RWPE2 (cell line): ENCODE measurements around the gene WDR48.

ENCODE experiments used
- ATAC-seq: fragments of 200-7000 bp; cut with Tn5 transposase; 3 replicates; pipeline ENCODE4 v1.9.1; 2021; ENCODE audit warnings: low read depth
- DNase-seq: peaks from one replicate; pipeline ENCODE4 v3.0.0-alpha.2; 2020; ENCODE audit warnings: low spot score
- H3K27ac ChIP-seq: fragments of 450-650 bp; 2 replicates; pipeline ENCODE4 v1.5.1; 2017; ENCODE audit warnings: mild to moderate bottlenecking; ENCODE audit not compliant: poor library complexity, severe bottlenecking
- H3K27me3 ChIP-seq: fragments of 250-450 bp; sonication (Bioruptor Pico); 2 replicates; pipeline ENCODE4 v1.5.1; 2021; ENCODE audit warnings: mild to moderate bottlenecking, moderate library complexity; ENCODE audit not compliant: insufficient read depth, poor library complexity, severe bottlenecking
- H3K36me3 ChIP-seq: fragments of 250-450 bp; sonication (Bioruptor Pico); 2 replicates; pipeline ENCODE4 v1.5.1; 2020; ENCODE audit warnings: low read depth, mild to moderate bottlenecking, moderate library complexity
- H3K4me1 ChIP-seq: fragments of 250-450 bp; sonication (Bioruptor Pico); 2 replicates; pipeline ENCODE4 v1.5.1; 2021; ENCODE audit warnings: mild to moderate bottlenecking, moderate library complexity; ENCODE audit not compliant: insufficient read depth, poor library complexity, severe bottlenecking
- H3K4me3 ChIP-seq: fragments of 250-450 bp; sonication (Bioruptor Pico); 2 replicates; pipeline ENCODE4 v1.5.1; 2021; ENCODE audit warnings: mild to moderate bottlenecking, moderate library complexity; ENCODE audit not compliant: severe bottlenecking
- H3K9me3 ChIP-seq: fragments of 250-450 bp; sonication (Bioruptor Pico); 2 replicates; pipeline ENCODE4 v1.5.1; 2021; ENCODE audit warnings: mild to moderate bottlenecking, moderate library complexity; ENCODE audit not compliant: severe bottlenecking
- CTCF ChIP-seq: fragments of 450-650 bp; IDR thresholded peaks from one replicate; pipeline ENCODE4 v1.5.1; 2017; ENCODE audit warnings: mild to moderate bottlenecking, moderate library complexity; ENCODE audit not compliant: poor library complexity, severe bottlenecking

The WDR48 gene

DNA sequence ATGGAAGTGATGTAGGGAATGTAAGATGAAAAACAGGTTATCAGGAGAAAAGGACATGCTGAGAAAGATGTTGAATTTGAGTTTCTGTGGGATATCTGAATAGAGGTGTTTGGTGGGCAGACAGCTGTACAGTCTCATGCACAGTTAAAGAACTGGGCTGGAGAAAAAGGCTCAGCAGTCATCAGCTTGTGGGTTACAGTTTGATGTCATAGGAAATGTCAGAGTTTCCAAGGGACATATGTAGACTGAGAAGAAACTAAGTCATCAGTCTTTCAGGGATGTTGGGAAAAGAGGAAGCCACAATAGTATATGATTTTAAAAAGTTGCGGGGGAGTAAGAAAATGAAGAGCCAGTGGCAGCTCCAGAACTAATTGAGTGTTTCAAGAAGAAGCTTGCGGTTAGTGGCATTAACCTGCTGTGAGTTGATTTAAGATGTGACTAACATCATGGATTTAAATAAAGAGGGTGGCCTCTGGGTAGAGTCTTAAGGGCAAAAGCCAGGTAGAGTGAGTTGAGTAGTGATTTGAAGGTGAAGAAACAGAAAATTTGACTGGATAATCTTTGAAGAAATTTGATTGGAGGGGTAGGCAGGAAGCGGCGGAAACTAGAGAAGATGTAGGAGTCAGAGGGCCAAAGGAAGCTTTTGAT lies 31.0 kb downstream of the WDR48 start:
- no peaks in the 10 kb centered on the region for H3K27me3 ChIP-seq
- H3K4me1 ChIP-seq, result no peaks in the 10 kb centered on the region
- H3K27ac ChIP-seq, result no peak overlapping the region
- DNase-seq (no peak), ATAC-seq (no peak)
- H3K9me3 ChIP-seq, result no peaks in the 10 kb centered on the region
- peaks cover 26% of the 10 kb centered on the region for H3K36me3 ChIP-seq
- no peak for TF ChIP-seq CTCF
- no peak overlapping the region for H3K4me3 ChIP-seq

GRCh38 chr3:39086144-39086543 lies 34.3 kb downstream of the WDR48 start:
- H3K4me3 ChIP-seq, result no peak overlapping the region
- ATAC-seq, result no peak
- TF ChIP-seq CTCF, result no peak
- DNase-seq, result no peak
- H3K36me3 ChIP-seq, result peaks cover 43% of the 10 kb centered on the region
- no peaks in the 10 kb centered on the region for H3K4me1 ChIP-seq
- H3K27ac ChIP-seq, result no peak overlapping the region
- no peaks in the 10 kb centered on the region for H3K9me3 ChIP-seq
- no peaks in the 10 kb centered on the region for H3K27me3 ChIP-seq

GRCh38 chr3:39088456-39088855 lies 36.6 kb downstream of the WDR48 start:
- Histone ChIP-seq H3K36me3 (peaks cover 59% of the 10 kb centered on the region), H3K4me1 (no peaks in the 10 kb centered on the region)
- ATAC-seq, result no peak

GRCh38 chr3:39088889-39089288 lies 37.1 kb downstream of the WDR48 start:
- no peaks in the 10 kb centered on the region for H3K9me3 ChIP-seq

More at GRCh38 chr3:39088456-39088855, 36.6 kb downstream of the WDR48 start:
- no peak overlapping the region for H3K27ac ChIP-seq
- no peak for TF ChIP-seq CTCF
- DNase-seq, result no peak
- no peaks in the 10 kb centered on the region for H3K27me3 ChIP-seq
- no peaks in the 10 kb centered on the region for H3K9me3 ChIP-seq
- no peak overlapping the region for H3K4me3 ChIP-seq

More at GRCh38 chr3:39088889-39089288, 37.1 kb downstream of the WDR48 start:
- Histone ChIP-seq H3K4me3 (no peak overlapping the region), H3K36me3 (peaks cover 60% of the 10 kb centered on the region), H3K27me3 (no peaks in the 10 kb centered on the region), H3K4me1 (no peaks in the 10 kb centered on the region), H3K27ac (no peak overlapping the region)
- no peak for ATAC-seq
- DNase-seq, result no peak
- no peak for TF ChIP-seq CTCF
